CD4-positive, alpha-beta memory T cell (primary cell): ENCODE results near the gene HAT1. TPM values are rescaled to one million over a fixed set of nuclear protein-coding genes. Genes with fewer than 3 reads are reported as not detected.

Experiments
- CTCF ChIA-PET: fragments of 350-600 bp; sonication (Branson Sonifier 250); formaldehyde crosslinking; loops from one replicate; lab custom pipeline; 2021; ENCODE audit warnings: inconsistent platforms; ENCODE audit not compliant: partially characterized antibody; lab: Charles Lee
- POLR2A ChIA-PET: fragments of 350-600 bp; sonication (Branson Sonifier 250); formaldehyde crosslinking; loops from one replicate; lab custom pipeline; 2021; ENCODE audit not compliant: partially characterized antibody; lab: Charles Lee
- DNase-seq, 5 donors: peaks; one replicate each; pipeline versions ENCODE4 v3.0.0 to v3.0.0-alpha.2; 2020 to 2022; ENCODE audit warnings: mixed read lengths in 1 of 5
- H3K27ac ChIP-seq: one replicate; pipeline ENCODE4 v1.7.0; 2013; ENCODE audit warnings: low read depth, low read length
- H3K27me3 ChIP-seq: 2 replicates; pipeline ENCODE4 v1.7.0; 2013; ENCODE audit warnings: mild to moderate bottlenecking, low read length, moderate library complexity; ENCODE audit not compliant: insufficient read depth
- H3K36me3 ChIP-seq: 2 replicates; pipeline ENCODE4 v1.7.0; 2013; ENCODE audit warnings: mild to moderate bottlenecking, low read length, moderate library complexity; ENCODE audit not compliant: insufficient read depth
- H3K4me1 ChIP-seq: 2 replicates; pipeline ENCODE4 v1.7.0; 2013; ENCODE audit warnings: mild to moderate bottlenecking, low read length, moderate library complexity; ENCODE audit not compliant: insufficient read depth
- H3K4me3 ChIP-seq, 2 donors: one replicate each; pipeline ENCODE4 v1.7.0; 2013; ENCODE audit warnings: low read length in 2 of 2, mild to moderate bottlenecking in 1 of 2
- H3K9me3 ChIP-seq, 2 donors: one replicate each; pipeline ENCODE4 v1.7.0; 2013; ENCODE audit warnings: low read length in 2 of 2, control low read depth in 1 of 2; ENCODE audit not compliant: control insufficient read depth in 1 of 2
- H3K27ac Mint-ChIP-seq, 7 donors: one replicate each; pipeline ENCODE4 v1.8.0; 2020 to 2021; ENCODE audit warnings: mixed read lengths in 7 of 7, mild to moderate bottlenecking in 6 of 7, inconsistent platforms in 3 of 7, moderate library complexity in 3 of 7
- H3K27me3 Mint-ChIP-seq, 2 donors: one replicate each; pipeline ENCODE4 v1.8.0; 2020 to 2021; ENCODE audit warnings: mixed read lengths in 2 of 2
- H3K36me3 Mint-ChIP-seq, 2 donors: one replicate each; pipeline ENCODE4 v1.8.0; 2020 to 2021; ENCODE audit warnings: mixed read lengths in 2 of 2, inconsistent platforms in 1 of 2, mild to moderate bottlenecking in 1 of 2
- H3K4me1 Mint-ChIP-seq, 4 donors: one replicate each; pipeline ENCODE4 v1.8.0; 2020 to 2021; ENCODE audit warnings: mixed read lengths in 4 of 4, mild to moderate bottlenecking in 1 of 4
- H3K4me3 Mint-ChIP-seq, 8 donors: one replicate each; pipeline ENCODE4 v1.8.0; 2020 to 2021; ENCODE audit warnings: mixed read lengths in 8 of 8, mild to moderate bottlenecking in 7 of 8, moderate library complexity in 6 of 8, inconsistent platforms in 3 of 8
- H3K9me3 Mint-ChIP-seq, 8 donors: one replicate each; pipeline ENCODE4 v1.8.0; 2020 to 2021; ENCODE audit warnings: mixed read lengths in 8 of 8, mild to moderate bottlenecking in 5 of 8, inconsistent platforms in 3 of 8, moderate library complexity in 1 of 8
- intact Hi-C: fragments of 100-400 bp; cut with micrococcal nuclease; formaldehyde crosslinking; loops from one replicate; pipeline ENCODE4 v1.15.1; 2023
- polyA plus RNA-seq, 2 donors: library from polyadenylated mRNA; unstranded; fragments of 300-500 nt; fragmentation: Illumina TruSeq; gene quantifications; one replicate each; pipeline ENCODE4 v1.2.3, GENCODE V29; 2021
- total RNA-seq, 2 experiments: library from RNA; stranded (reverse); gene quantifications; one replicate each; pipeline ENCODE4 v1.2.3, GENCODE V29; 2021

HAT1 gene
- total and polyA plus RNA-seq, 4 experiments from 2014 or later: 22.6 to 75.2 (median 46.8) TPM

DNA sequence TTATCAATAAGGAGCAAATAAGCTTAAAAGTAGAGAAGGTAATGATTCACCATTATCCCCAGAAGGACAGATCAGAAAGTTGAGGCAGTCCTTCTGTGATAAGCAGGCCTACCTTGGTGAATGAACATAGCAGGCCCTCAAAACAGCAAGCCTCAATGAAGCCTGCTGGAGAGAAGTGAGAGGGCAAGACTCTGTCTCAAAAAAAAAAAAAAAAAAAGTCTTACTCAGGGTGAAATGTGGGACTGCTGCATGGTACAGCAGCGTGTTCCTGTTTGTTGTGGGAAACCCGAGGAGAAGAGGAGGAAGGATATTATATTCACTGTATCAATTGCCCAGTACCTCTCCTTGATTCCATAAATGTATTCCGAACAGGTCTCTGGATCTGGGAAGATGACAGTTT, 8.7 kb upstream of the HAT1 start:
- Mint-ChIP-seq H3K4me1 (no peaks in the 10 kb centered on the region), H3K27me3 (peaks cover 0 to 1% of the 10 kb centered on the region in 2 donors), H3K36me3 (no peaks in the 10 kb centered on the region), H3K9me3 (no peaks in the 10 kb centered on the region), H3K27ac (peak overlapping the region in 3 of 7 donors; percentile 3 to 22 (median 5)), H3K4me3 (no peak overlapping the region)
- POLR2A ChIA-PET: no interaction called here
- Histone ChIP-seq H3K4me3 (no peak overlapping the region), H3K36me3 (no peaks in the 10 kb centered on the region), H3K4me1 (no peaks in the 10 kb centered on the region), H3K27ac (no peak overlapping the region), H3K9me3 (no peaks in the 10 kb centered on the region), H3K27me3 (no peaks in the 10 kb centered on the region)
- intact Hi-C loops: no loop called here
- CTCF ChIA-PET: interaction anchor here (0.7 to 1.2 kb wide), 3 partner anchors 9 to 607 kb away, joined by 3 read pairs; partner anchors contain the start of genes HAT1 and SLC25A12
- DNase-seq: no peak

DNA sequence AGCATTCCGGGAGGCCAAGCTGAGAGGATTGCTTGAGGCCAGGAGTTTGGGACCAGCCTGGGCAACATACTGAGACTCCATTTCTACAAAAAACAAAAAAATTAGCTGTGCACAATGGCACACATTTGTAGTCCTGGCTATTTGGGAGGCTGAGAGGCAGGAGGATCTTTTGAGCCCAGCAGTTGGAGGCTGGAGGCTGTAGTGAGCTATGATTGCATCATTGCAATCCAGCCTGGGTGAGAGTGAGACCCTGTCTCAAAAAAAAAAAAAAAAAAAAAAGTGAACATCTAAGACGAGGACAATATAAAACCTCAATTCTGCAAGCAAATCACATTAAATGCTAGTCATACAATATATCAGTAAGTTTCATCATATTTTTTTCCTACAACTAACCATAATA, 2.8 kb upstream of the HAT1 start:
- Histone ChIP-seq H3K27ac (no peak overlapping the region), H3K4me1 (peaks cover 23% of the 10 kb centered on the region), H3K9me3 (no peaks in the 10 kb centered on the region), H3K36me3 (no peaks in the 10 kb centered on the region), H3K4me3 (no peak overlapping the region), H3K27me3 (no peaks in the 10 kb centered on the region)
- POLR2A ChIA-PET: interaction anchor here (0.7 kb wide), 1 partner anchor 122 kb away, joined by 3 read pairs; no protein-coding TSS in a partner anchor
- Mint-ChIP-seq H3K9me3 (peaks cover 0 to 4% (median 0%) of the 10 kb centered on the region in 8 donors), H3K27me3 (no peaks in the 10 kb centered on the region), H3K36me3 (peaks cover 0 to 8% of the 10 kb centered on the region in 2 donors), H3K4me1 (peaks cover 9 to 30% (median 21%) of the 10 kb centered on the region in 4 donors), H3K4me3 (no peak overlapping the region), H3K27ac (peak overlapping the region in 1 of 7 donors; percentile 19)
- intact Hi-C loops: no loop called here
- no peak for DNase-seq
- CTCF ChIA-PET: no interaction called here

DNA sequence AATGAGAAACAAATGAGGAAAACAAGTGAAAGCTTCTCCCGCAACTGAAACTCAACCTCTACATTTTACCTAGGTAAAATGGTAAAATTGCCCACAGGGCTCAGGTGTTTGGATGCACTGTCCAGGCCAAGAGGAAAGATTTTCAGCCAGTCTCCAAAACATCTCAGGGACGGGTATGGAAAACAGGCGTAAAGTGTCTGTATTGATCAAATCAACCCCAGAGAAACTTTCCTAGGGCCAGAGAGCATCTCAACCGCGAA, 361 bp upstream of the HAT1 start:
- Histone ChIP-seq H3K27ac (peak overlapping the region; percentile 95), H3K9me3 (no peaks in the 10 kb centered on the region), H3K4me1 (peaks cover 35% of the 10 kb centered on the region), H3K36me3 (peaks cover 6% of the 10 kb centered on the region), H3K27me3 (no peaks in the 10 kb centered on the region), H3K4me3 (peak overlapping the region; percentile 55 to 70)
- no peak for DNase-seq
- Mint-ChIP-seq H3K9me3 (peaks cover 0 to 4% (median 0%) of the 10 kb centered on the region in 8 donors), H3K4me1 (peaks cover 13 to 40% (median 28%) of the 10 kb centered on the region in 4 donors), H3K27me3 (no peaks in the 10 kb centered on the region), H3K36me3 (peaks cover 5 to 16% of the 10 kb centered on the region in 2 donors), H3K27ac (peak overlapping the region; percentile 93 to 100 (median 99)), H3K4me3 (peak overlapping the region; percentile 98 to 100 (median 100))
- ChIA-PET CTCF (interaction anchor here (0.8 to 2.9 kb wide), 6 partner anchors 8 to 540 kb away, joined by 3 to 12 read pairs (median 4); partner anchors contain the start of genes ITGA6 and SLC25A12), POLR2A (interaction anchor here (0.9 to 3.2 kb wide), 7 partner anchors 27 to 992 kb away, joined by 3 to 33 read pairs (median 5); partner anchors contain the start of genes GORASP2, METAP1D, PDK1 and SLC25A12)
- intact Hi-C loops: loop anchor here (1.0 to 10.0 kb wide), 8 partner anchors 28 to 633 kb away; partner anchors contain the start of genes DCAF17, DLX2, DYNC1I2 and ITGA6

DNA sequence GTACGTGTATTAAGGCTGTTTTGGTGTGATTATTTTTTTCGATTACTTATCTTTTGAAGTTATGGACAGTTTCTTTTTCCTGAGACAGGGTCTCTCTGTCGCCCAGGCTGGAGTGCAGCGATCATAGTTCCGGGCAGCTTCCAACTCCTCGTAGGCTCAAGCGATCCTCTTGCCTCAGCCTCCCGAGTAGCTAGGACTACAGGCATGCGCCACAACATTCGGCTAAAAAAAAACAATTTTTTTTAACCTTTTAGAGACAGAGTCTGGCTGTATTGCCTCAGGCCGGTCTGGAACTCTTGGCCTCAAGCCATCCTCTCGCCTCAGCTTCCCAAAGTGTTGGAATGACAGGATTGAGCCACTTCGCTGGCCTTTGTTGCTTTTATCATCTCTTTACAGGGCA, 945 bp downstream of the HAT1 start:
- peaks cover 40% of the 10 kb centered on the region for H3K4me1 ChIP-seq
- H3K36me3 ChIP-seq: peaks cover 11% of the 10 kb centered on the region
- H3K4me1 Mint-ChIP-seq: peaks cover 18 to 52% (median 35%) of the 10 kb centered on the region in 4 donors
- H3K4me3 Mint-ChIP-seq: peak overlapping the region; percentile 98 to 100 (median 100)
- ChIA-PET CTCF (interaction anchor here (1.1 to 2.9 kb wide), 4 partner anchors 8 to 539 kb away, joined by 3 to 12 read pairs (median 4); partner anchors contain the start of gene ITGA6), POLR2A (interaction anchor here (1.2 to 3.2 kb wide), 6 partner anchors 15 to 539 kb away, joined by 3 to 33 read pairs (median 4); partner anchors contain the start of genes METAP1D and SLC25A12)
- intact Hi-C loops: loop anchor here (2.0 to 10.0 kb wide), 4 partner anchors 180 to 542 kb away; partner anchors contain the start of genes DCAF17, DLX2, ITGA6 and METTL8
- H3K27ac ChIP-seq: peak overlapping the region; percentile 95
- peak in 1 of 5 donors; percentile 4 for DNase-seq
- H3K4me3 ChIP-seq: peak overlapping the region; percentile 70 to 88
- H3K27me3 Mint-ChIP-seq: no peaks in the 10 kb centered on the region
- H3K36me3 Mint-ChIP-seq: peaks cover 10 to 24% of the 10 kb centered on the region in 2 donors
- H3K9me3 Mint-ChIP-seq: peaks cover 0 to 4% (median 0%) of the 10 kb centered on the region in 8 donors
- H3K9me3 ChIP-seq: no peaks in the 10 kb centered on the region
- no peaks in the 10 kb centered on the region for H3K27me3 ChIP-seq
- H3K27ac Mint-ChIP-seq: peak overlapping the region; percentile 93 to 100 (median 99)

DNA sequence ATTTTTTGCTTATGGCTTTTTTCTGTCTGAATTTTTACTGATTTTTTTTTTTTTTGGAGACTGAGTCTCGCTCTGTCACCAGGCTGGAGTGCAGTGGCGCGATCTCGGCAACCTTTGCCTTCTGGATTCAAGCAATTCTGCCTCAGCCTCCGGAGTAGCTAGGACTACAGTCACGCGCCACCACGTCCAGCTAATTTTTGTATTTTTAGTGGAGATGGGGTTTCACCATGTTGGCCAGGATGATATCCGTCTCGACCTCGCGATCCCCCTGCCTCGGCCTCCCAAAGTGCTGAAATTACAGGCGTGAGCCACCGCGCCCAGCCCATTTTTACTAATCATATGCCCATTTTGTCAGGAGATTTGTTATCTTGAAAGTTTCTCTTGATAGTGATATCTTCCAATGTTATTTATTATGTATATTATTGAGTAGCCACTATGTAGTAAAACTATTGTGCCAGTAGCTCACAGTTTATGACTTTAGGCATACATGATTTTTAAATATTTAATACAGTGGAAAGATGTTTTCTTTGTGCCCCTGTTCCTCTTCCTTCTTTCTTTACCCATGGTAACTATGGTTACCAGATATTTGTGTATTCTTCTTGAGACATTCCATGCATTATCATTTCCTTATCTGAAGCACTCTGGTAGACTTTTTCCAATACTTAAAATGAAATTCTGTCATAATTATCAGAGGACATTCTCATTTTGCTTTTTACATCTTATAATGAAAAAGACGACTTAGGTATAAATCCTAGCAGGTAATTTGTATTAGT, 2.1 kb downstream of the HAT1 start:
- Histone ChIP-seq H3K4me1 (peaks cover 40% of the 10 kb centered on the region), H3K27ac (peak overlapping the region; percentile 95), H3K9me3 (no peaks in the 10 kb centered on the region), H3K36me3 (peaks cover 11% of the 10 kb centered on the region), H3K4me3 (no peak overlapping the region), H3K27me3 (no peaks in the 10 kb centered on the region)
- Mint-ChIP-seq H3K27ac (peak overlapping the region; percentile 5 to 99 (median 85)), H3K9me3 (peaks cover 0 to 4% (median 0%) of the 10 kb centered on the region in 8 donors), H3K4me1 (peaks cover 21 to 63% (median 43%) of the 10 kb centered on the region in 4 donors), H3K36me3 (peaks cover 18 to 35% of the 10 kb centered on the region in 2 donors), H3K4me3 (peak overlapping the region in 6 of 8 donors; percentile 46 to 100 (median 100)), H3K27me3 (no peaks in the 10 kb centered on the region)
- CTCF ChIA-PET: interaction anchor here (2.9 kb wide), 1 partner anchor 538 kb away, joined by 12 read pairs; no protein-coding TSS in a partner anchor
- DNase-seq: no peak
- POLR2A ChIA-PET: interaction anchor here (1.2 to 3.2 kb wide), 2 partner anchors 16 to 31 kb away, joined by 3 to 33 read pairs; partner anchors contain the start of gene SLC25A12
- intact Hi-C loops: loop anchor here (5.0 to 10.0 kb wide), 3 partner anchors 492 to 540 kb away; partner anchors contain the start of genes DCAF17, ITGA6 and METTL8

DNA sequence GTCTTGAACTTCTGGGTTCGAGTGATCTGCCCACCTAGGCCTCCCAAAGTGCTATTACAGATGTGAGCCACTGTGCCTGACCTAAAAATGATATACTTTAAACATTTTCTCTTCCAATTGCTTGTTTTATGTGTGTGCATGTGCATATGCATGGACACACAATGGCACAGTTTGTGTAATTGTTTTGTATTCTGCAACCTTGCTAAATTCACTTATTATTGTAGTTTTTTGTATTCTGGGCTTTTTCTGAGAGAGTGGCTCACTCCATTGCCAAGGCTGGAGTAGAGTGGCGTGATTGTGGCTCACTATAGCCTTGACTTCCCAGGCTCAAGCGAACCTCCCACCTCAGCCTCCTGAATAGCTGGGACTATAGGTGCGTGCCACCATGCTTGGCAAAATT, 8.1 kb downstream of the HAT1 start:
- H3K4me3 Mint-ChIP-seq: peak overlapping the region in 1 of 8 donors; percentile 52
- no peaks in the 10 kb centered on the region for H3K27me3 Mint-ChIP-seq
- no peak overlapping the region for H3K4me3 ChIP-seq
- intact Hi-C loops: no loop called here
- no peak overlapping the region for H3K27ac ChIP-seq
- peaks cover 27% of the 10 kb centered on the region for H3K4me1 ChIP-seq
- no peaks in the 10 kb centered on the region for H3K27me3 ChIP-seq
- no peak for DNase-seq
- H3K36me3 Mint-ChIP-seq: peaks cover 39 to 50% of the 10 kb centered on the region in 2 donors
- POLR2A ChIA-PET: no interaction called here
- no peaks in the 10 kb centered on the region for H3K9me3 Mint-ChIP-seq
- peak overlapping the region in 1 of 7 donors; percentile 65 for H3K27ac Mint-ChIP-seq
- CTCF ChIA-PET: interaction anchor here (2.1 kb wide), 1 partner anchor 8 kb away, joined by 6 read pairs; the partner anchor contains the start of gene HAT1
- peaks cover 11% of the 10 kb centered on the region for H3K36me3 ChIP-seq
- peaks cover 20 to 67% (median 46%) of the 10 kb centered on the region in 4 donors for H3K4me1 Mint-ChIP-seq
- no peaks in the 10 kb centered on the region for H3K9me3 ChIP-seq
